ENCODE results near the gene GALNT8.

The GALNT8 gene

DNA sequence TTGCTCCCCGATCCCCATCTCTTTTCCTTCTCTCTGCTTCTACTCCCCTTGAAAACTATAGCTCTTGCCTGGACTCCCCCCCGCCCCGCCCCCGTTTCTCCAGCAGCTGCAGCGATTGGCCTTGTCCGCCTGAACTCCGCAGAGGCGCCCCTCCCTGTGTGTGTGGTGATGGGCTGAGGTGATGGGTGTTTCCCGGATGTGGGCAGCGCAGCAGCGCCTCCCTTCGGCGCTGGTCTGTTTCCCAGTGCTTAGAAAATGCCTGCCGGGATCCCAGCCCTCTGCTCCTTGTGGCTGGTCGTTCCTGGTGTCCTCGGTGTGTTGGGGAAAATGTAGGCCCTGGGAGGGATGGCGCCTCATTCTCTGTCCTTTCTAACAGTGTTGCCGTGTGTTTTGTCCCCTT lies 43.3 kb downstream of the GALNT8 start:
- peak; percentile 37 for DNase-seq (ENCODE audit: low read depth)
- no peak overlapping the region for H3K4me3 ChIP-seq (ENCODE audit: control insufficient read depth, low read depth, low read length)
- TF ChIP-seq, protein P1, sequence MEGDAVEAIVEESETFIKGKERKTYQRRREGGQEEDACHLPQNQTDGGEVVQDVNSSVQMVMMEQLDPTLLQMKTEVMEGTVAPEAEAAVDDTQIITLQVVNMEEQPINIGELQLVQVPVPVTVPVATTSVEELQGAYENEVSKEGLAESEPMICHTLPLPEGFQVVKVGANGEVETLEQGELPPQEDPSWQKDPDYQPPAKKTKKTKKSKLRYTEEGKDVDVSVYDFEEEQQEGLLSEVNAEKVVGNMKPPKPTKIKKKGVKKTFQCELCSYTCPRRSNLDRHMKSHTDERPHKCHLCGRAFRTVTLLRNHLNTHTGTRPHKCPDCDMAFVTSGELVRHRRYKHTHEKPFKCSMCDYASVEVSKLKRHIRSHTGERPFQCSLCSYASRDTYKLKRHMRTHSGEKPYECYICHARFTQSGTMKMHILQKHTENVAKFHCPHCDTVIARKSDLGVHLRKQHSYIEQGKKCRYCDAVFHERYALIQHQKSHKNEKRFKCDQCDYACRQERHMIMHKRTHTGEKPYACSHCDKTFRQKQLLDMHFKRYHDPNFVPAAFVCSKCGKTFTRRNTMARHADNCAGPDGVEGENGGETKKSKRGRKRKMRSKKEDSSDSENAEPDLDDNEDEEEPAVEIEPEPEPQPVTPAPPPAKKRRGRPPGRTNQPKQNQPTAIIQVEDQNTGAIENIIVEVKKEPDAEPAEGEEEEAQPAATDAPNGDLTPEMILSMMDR (conservative IDR thresholded peaks at IDR 0.05; ENCODE audit: control insufficient read depth, insufficient read depth, low read depth, low read length), result peak; percentile 22

DNA sequence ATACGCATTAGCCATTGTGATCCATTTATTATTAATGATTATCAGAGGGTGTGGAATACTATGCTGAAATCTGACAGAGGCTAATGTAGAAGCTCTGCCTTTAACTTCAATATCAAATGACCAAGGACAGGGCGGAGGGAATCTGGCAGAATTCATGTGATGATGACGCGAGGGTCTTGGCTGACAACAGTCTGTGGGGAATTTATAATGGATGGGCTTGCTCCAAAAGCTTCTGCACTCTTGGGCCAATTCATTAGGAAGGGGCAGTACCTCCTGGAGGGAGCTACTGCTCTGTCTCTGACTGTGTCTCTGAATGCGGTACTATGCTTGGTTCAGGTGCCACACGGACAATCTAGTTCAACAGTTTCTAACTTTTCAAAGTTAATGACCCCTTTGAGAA lies 46.2 kb downstream of the GALNT8 start:
- no peak overlapping the region for H3K4me3 ChIP-seq (ENCODE audit: control insufficient read depth, low read depth, low read length)
- DNase-seq (ENCODE audit: low read depth), result no peak
- TF ChIP-seq, protein P1 (conservative IDR thresholded peaks at IDR 0.05; ENCODE audit: control insufficient read depth, insufficient read depth, low read depth, low read length), result no peak

DNA sequence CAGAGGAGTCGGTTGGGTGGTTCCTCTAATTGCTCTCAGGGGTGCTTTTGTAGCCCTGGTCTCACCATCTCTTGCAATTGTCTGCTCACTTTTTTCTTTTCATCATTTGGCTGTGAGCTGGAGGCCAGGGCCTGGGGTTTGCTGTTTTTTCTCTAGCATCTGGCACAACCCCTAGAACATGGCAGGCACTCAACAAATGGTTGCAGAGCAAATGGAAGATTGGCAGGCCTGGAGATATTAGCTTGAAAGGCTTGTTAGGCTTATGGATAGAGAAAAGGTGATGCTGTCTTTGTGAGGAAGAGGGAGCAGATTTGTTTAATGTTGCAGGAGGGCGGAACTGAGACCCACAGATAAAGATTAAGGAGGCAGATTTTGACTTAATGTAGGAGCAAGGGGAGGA lies 47.0 kb downstream of the GALNT8 start:
- DNase-seq (ENCODE audit: low read depth), result no peak
- no peak overlapping the region for H3K4me3 ChIP-seq (ENCODE audit: control insufficient read depth, low read depth, low read length)
- TF ChIP-seq, protein P1 (conservative IDR thresholded peaks at IDR 0.05; ENCODE audit: control insufficient read depth, insufficient read depth, low read depth, low read length), result no peak

DNA sequence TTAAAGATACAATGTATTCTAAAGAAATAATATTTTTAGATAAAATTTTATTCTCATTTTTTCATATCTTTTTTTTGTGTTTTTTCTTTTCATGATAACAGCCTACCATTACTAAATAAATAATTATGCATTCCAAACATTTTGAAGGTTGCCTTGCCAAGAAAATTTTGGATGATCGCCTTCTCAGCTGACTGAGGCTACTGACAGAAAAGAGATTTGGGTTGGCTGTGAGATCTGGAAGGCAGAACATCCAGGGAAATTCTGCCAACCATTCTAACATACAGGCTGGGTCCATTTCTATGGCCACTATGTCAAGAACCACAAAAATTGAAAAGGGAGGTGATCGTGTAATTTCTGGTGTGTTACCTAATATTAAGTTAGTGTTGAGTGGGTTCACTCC lies 48.1 kb downstream of the GALNT8 start:
- DNase-seq (ENCODE audit: low read depth), result no peak
- H3K4me3 ChIP-seq (ENCODE audit: control insufficient read depth, low read depth, low read length), result no peak overlapping the region
- TF ChIP-seq, protein P1 (conservative IDR thresholded peaks at IDR 0.05; ENCODE audit: control insufficient read depth, insufficient read depth, low read depth, low read length), result no peak

DNA sequence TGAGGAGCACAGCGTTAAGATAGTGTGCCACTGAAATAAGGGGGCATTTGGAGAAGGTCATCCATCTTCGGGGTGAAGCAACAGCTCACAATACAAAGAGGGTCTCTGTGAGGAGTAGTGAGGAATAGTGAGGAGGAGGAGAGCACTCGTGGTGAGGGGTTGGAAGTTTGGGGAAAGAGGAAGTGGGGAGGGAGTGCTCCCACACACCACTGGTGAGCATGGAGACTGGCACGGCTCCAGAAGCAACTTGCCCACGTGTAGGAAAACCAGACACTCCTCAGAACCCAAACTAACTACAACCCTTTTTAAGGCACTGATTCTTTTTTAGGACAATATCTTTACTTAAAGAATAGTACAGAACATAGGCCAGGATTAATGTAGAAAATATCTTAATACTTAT lies 48.9 kb downstream of the GALNT8 start:
- H3K4me3 ChIP-seq (ENCODE audit: control insufficient read depth, low read depth, low read length), result no peak overlapping the region
- DNase-seq (ENCODE audit: low read depth), result no peak
- TF ChIP-seq, protein P1 (conservative IDR thresholded peaks at IDR 0.05; ENCODE audit: control insufficient read depth, insufficient read depth, low read depth, low read length), result no peak

DNA sequence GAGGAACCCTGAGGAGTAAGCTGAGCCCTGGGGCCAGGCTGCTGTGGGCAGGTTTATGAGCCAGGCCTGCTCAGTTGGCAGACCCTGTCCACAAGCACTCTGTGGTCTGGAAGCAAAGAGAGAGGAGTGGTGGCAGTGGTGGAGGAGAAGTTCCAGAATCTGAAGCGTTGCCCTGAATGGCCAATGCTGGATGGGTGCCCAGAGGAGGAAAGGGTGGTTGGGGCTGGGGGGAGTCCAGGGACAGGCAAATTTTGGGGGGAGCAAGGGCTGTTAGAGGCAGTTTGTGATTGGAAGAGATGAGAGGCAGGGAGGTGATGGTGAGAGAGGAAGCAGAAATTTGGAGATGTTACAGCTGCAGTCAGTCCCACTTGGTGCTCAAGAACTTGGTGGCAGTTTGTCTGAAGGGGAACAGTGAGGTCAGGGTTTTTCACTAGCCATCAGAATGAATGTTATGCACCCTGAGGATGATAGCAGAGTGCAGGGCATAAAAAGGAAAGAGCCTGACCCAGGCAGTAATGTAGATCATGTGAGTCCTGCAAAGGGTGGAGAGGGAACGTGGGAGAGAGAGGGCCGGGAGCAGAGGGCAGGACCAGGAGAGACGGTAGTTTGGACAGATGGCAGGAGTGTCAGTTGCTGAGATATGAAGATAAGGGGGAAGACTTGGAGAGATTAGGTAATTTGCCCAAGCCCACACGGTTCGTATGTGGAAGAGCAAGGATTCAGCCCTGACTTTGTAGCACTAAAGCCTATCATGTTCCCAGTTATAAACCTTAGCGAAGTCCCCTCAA lies 51.2 kb downstream of the GALNT8 start:
- DNase-seq (ENCODE audit: low read depth), result no peak
- TF ChIP-seq, protein P1 (conservative IDR thresholded peaks at IDR 0.05; ENCODE audit: control insufficient read depth, insufficient read depth, low read depth, low read length), result no peak
- H3K4me3 ChIP-seq (ENCODE audit: control insufficient read depth, low read depth, low read length), result no peak overlapping the region
